Karpas-422 (cell line): ENCODE results near the gene PTGER1. TPM values are rescaled to one million over a fixed set of nuclear protein-coding genes. Genes with fewer than 3 reads are reported as not detected.
"Not testable (repeated sequence)": the region's sequence is repeated elsewhere in the genome, so short reads cannot be mapped to it uniquely, and the experiment has no call there.

Source experiments
- DNase-seq: peaks from one replicate; pipeline ENCODE4 v3.0.0-alpha.2; 2015
- H2AFZ ChIP-seq: fragments of 200-600 bp; sonication (generic); 2 replicates; pipeline ENCODE4 v1.6.1; 2014; ENCODE audit warnings: antibody characterized with exemption, low read length, mixed read lengths
- H3K27ac ChIP-seq: fragments of 200-600 bp; sonication (generic); 2 replicates; pipeline ENCODE4 v1.5.1; 2014; ENCODE audit warnings: mild to moderate bottlenecking, low read length, moderate library complexity
- H3K27me3 ChIP-seq: fragments of 200-600 bp; sonication (generic); 2 replicates; pipeline ENCODE4 v1.6.1; 2014; ENCODE audit warnings: low read length, mixed read lengths
- H3K36me3 ChIP-seq: fragments of 200-600 bp; sonication (generic); 2 replicates; pipeline ENCODE4 v1.6.1; 2014; ENCODE audit warnings: low read length, mixed read lengths; ENCODE audit not compliant: insufficient read depth
- H3K4me1 ChIP-seq: fragments of 200-600 bp; sonication (generic); 2 replicates; pipeline ENCODE4 v1.6.1; 2014; ENCODE audit warnings: mild to moderate bottlenecking, low read length, mixed read lengths
- H3K4me2 ChIP-seq: fragments of 200-600 bp; sonication (generic); 2 replicates; pipeline ENCODE4 v1.6.1; 2014; ENCODE audit warnings: low read length, low read depth, mild to moderate bottlenecking; ENCODE audit not compliant: poor library complexity, severe bottlenecking
- H3K4me3 ChIP-seq: fragments of 200-600 bp; sonication (generic); 2 replicates; pipeline ENCODE4 v1.5.1; 2014; ENCODE audit warnings: mild to moderate bottlenecking, antibody characterized with exemption, low read length, mixed read lengths
- H3K79me2 ChIP-seq: fragments of 200-600 bp; sonication (generic); 2 replicates; pipeline ENCODE4 v1.6.1; 2014; ENCODE audit warnings: mild to moderate bottlenecking, low read length, mixed read lengths
- H3K9ac ChIP-seq: fragments of 200-600 bp; sonication (generic); 2 replicates; pipeline ENCODE4 v1.6.0; 2014; ENCODE audit warnings: low read length
- H3K9me2 ChIP-seq: fragments of 200-600 bp; sonication (generic), shearing (Covaris generic); replicated peaks from 2 replicates; pipeline ENCODE4 v1.6.0; 2014; ENCODE audit warnings: mild to moderate bottlenecking, low read length, moderate library complexity; ENCODE audit not compliant: insufficient read depth
- H3K9me3 ChIP-seq: fragments of 300-700, 200-600 bp; sonication (generic); 2 replicates; pipeline ENCODE4 v1.6.1; 2014; ENCODE audit warnings: low read length, mixed read lengths
- H4K20me1 ChIP-seq: fragments of 200-600 bp; sonication (generic); 2 replicates; pipeline ENCODE4 v1.6.1; 2014; ENCODE audit warnings: mild to moderate bottlenecking, antibody characterized with exemption, low read length, low read depth; ENCODE audit not compliant: insufficient read depth
- total RNA-seq: library from RNA; depleted of rRNA; stranded (reverse); fragments of >200 nt; shearing (Covaris generic); gene quantifications from 2 replicates; pipeline ENCODE4 v1.2.3, GENCODE V29; 2014; ENCODE audit warnings: low replicate concordance

Gene PTGER1
- total RNA-seq, 1 experiment from 2014 or later = not detected

DNA sequence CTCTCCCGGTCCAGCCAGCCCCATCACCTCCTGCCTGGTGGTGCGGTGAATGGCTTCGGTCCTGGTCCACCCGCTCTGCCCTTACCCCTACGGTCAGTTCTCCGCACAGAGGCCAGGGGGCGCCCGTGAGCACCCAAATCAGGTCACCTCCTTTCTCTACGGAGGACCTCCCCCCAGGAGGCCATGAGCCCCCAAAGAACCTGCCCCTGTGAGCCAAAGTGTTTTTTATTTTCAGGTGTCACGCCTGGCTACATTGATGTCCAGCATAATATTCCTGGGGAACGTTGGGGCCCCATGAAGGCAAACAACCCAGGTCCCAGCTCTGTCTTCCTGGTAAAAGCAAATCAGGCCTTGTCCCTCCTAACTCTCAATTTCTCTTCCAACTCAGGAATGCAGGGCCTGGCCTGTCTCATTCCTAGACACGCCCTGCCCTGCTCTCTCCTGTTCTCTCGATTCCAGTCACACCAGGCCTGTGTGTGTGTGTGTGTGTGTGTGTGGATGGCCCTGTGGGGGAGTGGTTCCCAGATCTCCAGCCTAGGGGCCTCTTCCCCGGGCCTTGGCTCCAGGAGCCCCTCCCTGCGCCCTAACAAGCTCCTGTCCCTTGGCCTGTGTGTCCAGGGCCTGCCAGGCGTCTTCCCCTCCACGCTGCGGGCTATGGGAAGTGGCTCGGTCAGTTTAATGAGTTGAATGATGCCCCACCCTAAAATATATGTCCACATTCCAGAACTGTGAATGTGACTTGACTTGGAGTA is 30.5 kb upstream of the PTGER1 start:
- Histone ChIP-seq H3K9me3 (no peaks in the 10 kb centered on the region), H3K9me2 (no peaks in the 10 kb centered on the region), H3K4me2 (no peak overlapping the region), H3K27ac (no peak overlapping the region), H3K4me3 (no peak overlapping the region), H2AFZ (peak overlapping the region; percentile 73; the same call in 1 of the 2 replicates), H3K27me3 (no peaks in the 10 kb centered on the region), H3K4me1 (peaks cover 2% of the 10 kb centered on the region; the same call in 1 of the 2 replicates), H3K9ac (no peak overlapping the region), H4K20me1 (no peaks in the 10 kb centered on the region), H3K79me2 (no peaks in the 10 kb centered on the region), H3K36me3 (no peaks in the 10 kb centered on the region)
- DNase-seq = peak; percentile 86

DNA sequence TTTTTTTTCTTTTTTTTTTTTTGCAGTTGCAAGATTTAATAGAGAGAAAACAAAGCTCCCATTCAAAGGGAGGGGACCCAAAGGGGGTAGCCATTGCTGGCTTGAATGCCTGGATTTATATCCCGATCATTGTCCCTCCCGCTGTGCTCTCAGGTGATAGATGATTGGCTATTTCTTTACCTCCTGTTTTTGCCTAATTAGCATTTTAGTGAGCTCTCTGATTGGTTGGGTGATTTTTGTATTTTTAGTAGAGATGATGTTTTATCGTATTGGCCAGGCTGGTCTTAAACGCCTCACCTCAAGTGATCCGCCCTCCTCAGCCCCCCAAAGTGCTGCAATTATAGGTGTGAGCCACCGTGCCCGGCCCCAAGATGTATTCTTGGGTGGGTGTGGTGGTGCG is 29.4 kb upstream of the PTGER1 start:
- not testable (repeated sequence) for H3K9me2 ChIP-seq, H3K27me3 ChIP-seq, H3K9me3 ChIP-seq, H3K36me3 ChIP-seq, H3K4me3 ChIP-seq, H3K4me1 ChIP-seq, H4K20me1 ChIP-seq, H3K27ac ChIP-seq, H3K9ac ChIP-seq, DNase-seq, H3K4me2 ChIP-seq, H3K79me2 ChIP-seq, H2AFZ ChIP-seq

DNA sequence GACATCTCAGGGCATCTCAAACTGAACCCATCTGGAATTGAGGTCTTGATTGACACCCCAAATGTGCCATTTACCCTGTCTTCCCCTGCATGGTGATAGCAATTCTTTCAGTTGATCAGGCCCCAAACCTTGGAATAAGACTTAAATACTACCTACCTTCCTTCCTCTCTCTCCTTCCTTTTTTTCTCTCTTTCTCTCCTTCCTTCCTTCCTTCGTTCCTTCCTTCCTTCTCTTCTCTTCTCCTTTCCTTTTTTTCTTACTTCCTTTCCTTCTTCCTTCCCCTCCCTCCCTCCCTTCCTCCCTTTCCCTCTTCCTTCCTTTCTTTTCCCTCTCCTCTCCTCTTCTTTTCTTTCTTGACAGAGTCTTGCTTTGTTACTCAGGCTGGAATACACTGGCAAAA is 28.1 kb upstream of the PTGER1 start:
- no peaks in the 10 kb centered on the region for H3K36me3 ChIP-seq
- no peak overlapping the region for H3K9ac ChIP-seq
- H3K79me2 ChIP-seq = no peaks in the 10 kb centered on the region
- H3K9me3 ChIP-seq = no peaks in the 10 kb centered on the region
- H3K27ac ChIP-seq = no peak overlapping the region
- no peaks in the 10 kb centered on the region for H3K9me2 ChIP-seq
- no peak overlapping the region for H3K4me3 ChIP-seq
- no peak overlapping the region for H2AFZ ChIP-seq
- peaks cover 2% of the 10 kb centered on the region; the same call in 1 of the 2 replicates for H3K4me1 ChIP-seq
- H4K20me1 ChIP-seq = no peaks in the 10 kb centered on the region
- no peak overlapping the region for H3K4me2 ChIP-seq
- DNase-seq = no peak
- no peaks in the 10 kb centered on the region for H3K27me3 ChIP-seq

DNA sequence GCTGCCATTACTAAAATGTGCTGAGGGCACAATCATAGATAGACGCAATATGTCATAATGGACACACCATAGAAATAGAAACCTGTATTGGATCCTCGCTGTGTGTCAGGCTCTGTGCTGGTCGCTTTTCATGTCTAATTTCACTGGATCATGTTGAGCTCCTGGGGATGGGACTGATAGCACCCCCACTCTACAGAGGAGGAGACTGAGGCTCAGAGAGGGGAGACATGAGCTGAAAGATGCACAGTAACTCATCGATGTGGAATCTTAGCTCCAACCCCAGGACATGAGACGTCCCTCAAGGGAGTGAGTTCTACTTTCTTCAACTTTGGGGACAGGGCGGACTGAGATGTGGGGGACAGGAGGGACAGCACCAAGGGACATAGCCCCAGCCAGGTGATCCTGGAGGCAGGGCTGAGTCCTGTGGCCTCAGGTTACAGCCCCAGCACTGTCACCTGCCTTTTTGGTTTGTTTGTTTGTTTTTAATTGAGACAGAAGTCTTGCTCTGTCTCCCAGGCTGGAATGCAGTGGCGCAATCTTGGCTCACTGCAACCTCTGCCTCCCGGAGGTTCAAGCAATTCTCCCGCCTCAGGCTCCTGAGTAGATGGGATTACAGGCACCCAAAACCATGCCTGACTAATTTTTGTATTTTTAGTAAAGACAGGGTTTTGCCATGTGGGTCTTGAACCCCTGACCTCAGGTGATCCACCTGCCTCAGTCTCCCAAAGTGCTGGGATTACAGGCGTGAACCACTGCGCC is 27.4 kb upstream of the PTGER1 start:
- no peaks in the 10 kb centered on the region for H3K36me3 ChIP-seq
- H3K9ac ChIP-seq = no peak overlapping the region
- no peaks in the 10 kb centered on the region for H3K9me3 ChIP-seq
- no peak overlapping the region for H3K4me2 ChIP-seq
- H3K27ac ChIP-seq = no peak overlapping the region
- H3K27me3 ChIP-seq = no peaks in the 10 kb centered on the region
- H3K9me2 ChIP-seq = no peaks in the 10 kb centered on the region
- no peaks in the 10 kb centered on the region for H3K79me2 ChIP-seq
- peaks cover 2% of the 10 kb centered on the region; the same call in 1 of the 2 replicates for H3K4me1 ChIP-seq
- DNase-seq = no peak
- H3K4me3 ChIP-seq = no peak overlapping the region
- no peak overlapping the region for H2AFZ ChIP-seq
- H4K20me1 ChIP-seq = no peaks in the 10 kb centered on the region

DNA sequence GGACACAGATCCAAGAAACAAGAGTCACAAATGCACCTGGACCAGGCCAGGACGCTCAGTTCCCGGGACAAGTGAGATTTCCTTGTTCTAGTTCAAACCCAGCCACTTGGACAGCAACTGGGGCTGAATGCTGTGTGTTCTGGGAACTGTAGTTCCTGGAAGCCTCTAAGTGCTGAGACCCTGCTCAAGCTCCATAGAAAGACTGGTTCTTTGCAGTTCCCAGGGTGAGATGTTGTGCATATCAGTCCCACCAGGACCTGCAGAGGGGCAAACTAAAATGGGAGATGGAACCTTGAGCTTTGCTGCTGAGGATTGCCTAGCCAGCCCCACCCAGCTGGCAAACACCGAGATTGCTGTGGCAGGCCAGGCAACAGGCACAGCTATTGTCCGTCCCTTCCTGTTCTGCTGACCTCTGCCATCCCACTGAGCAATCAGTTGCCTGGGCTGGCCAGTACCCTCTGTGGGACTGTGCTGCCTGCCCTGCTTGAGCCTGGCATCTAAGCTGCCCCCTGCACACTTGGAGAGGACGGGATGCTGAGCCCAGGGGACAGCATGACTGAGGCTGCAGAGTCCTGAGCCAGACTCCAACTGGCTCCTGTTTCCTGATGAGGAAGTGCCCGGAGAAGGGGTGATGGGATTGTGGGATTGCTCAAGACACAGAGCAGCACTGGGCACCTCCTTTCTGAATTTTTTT is 22.2 kb upstream of the PTGER1 start:
- no peaks in the 10 kb centered on the region for H3K27me3 ChIP-seq
- no peaks in the 10 kb centered on the region for H3K9me3 ChIP-seq
- peak; percentile 37 for DNase-seq
- no peak overlapping the region for H3K27ac ChIP-seq
- H3K4me3 ChIP-seq = no peak overlapping the region
- no peaks in the 10 kb centered on the region for H4K20me1 ChIP-seq
- H3K79me2 ChIP-seq = no peaks in the 10 kb centered on the region
- no peak overlapping the region for H3K4me2 ChIP-seq
- H3K4me1 ChIP-seq = peaks cover 4% of the 10 kb centered on the region
- H2AFZ ChIP-seq = no peak overlapping the region
- no peak overlapping the region for H3K9ac ChIP-seq
- no peaks in the 10 kb centered on the region for H3K9me2 ChIP-seq
- H3K36me3 ChIP-seq = no peaks in the 10 kb centered on the region

DNA sequence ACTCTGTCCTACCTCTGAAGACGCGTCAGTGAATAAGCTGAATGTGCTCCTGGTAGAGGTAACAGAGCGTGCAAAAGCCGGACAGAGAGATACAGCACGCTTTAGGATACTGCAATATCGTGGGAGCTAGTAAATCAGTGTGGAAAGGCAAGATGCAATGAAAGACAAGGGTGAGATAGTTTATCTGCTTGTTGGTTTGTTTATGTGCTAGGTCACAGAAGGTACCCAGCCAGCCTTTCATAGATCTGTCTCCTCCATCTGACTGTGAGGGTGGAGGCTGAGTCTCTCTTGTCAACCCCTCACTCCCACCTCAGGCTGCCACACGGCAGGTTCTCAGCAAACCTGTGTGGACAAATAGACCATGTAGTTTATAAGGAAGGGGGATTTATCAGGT is 21.7 kb upstream of the PTGER1 start:
- Histone ChIP-seq H3K9me3 (no peaks in the 10 kb centered on the region), H2AFZ (no peak overlapping the region), H4K20me1 (no peaks in the 10 kb centered on the region), H3K4me1 (peaks cover 4% of the 10 kb centered on the region), H3K4me2 (no peak overlapping the region), H3K27me3 (no peaks in the 10 kb centered on the region), H3K9me2 (no peaks in the 10 kb centered on the region), H3K36me3 (no peaks in the 10 kb centered on the region), H3K27ac (no peak overlapping the region), H3K4me3 (no peak overlapping the region), H3K79me2 (no peaks in the 10 kb centered on the region), H3K9ac (no peak overlapping the region)
- DNase-seq = peak; percentile 40

DNA sequence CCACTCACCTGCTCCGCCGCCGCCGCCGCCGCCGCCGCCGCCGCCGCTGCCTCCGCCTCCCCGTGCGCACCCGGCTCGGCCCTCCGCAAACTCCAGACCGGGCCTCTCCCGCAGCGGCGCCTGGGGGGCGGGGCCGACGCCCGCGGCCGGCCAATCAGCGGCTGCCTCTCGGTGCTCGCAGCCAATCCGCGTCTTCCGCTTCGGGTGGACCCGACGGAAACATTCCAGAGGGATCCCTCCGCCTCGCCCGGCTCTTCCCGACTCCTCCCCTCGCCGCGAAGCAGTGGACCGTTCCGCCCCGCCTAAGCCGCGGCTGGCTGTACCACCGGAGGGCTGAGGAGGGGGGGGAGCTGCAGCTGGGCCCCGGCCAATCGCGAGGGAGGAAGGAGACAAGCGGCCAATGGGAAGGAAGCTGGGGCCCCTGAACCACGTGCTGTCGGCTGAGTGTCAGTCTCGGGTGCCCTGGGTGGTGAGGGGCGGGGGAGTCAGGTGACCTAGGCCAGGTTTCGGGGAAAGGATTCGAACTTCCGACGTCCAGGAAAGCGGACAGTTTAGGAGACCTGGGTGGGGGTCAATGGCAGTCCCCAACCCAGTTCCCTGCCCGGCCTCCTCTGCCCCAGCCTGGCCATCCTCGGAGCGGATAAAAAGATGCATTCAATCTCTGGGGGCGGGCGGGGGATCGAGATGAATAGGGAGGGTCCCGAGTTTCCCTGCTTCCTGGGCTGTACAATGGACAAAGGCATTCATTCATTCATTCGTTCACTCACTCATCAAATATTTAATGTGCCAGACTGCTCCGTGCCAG is 21.1 kb upstream of the PTGER1 start, which contains the start of gene GIPC1:
TSS of gene GIPC1 (minus strand) at position 99 of the 805 bp plus-strand sequence. CDS start 13,151 bp downstream, outside the sequence.
- H3K27ac ChIP-seq = no peak within 1 kb of the TSS
- no peaks in the 10 kb centered on the region for H3K36me3 ChIP-seq
- peak within 1 kb of the TSS; percentile 57; the same call in 1 of the 2 replicates for H3K4me3 ChIP-seq
- no peaks in the 10 kb centered on the region for H4K20me1 ChIP-seq
- no peaks in the 10 kb centered on the region for H3K27me3 ChIP-seq
- no peaks in the 10 kb centered on the region for H3K9me2 ChIP-seq
- H3K4me1 ChIP-seq = peaks cover 4% of the 10 kb centered on the region
- H3K9me3 ChIP-seq = no peaks in the 10 kb centered on the region
- peak within 1 kb of the TSS; percentile 47 for H3K4me2 ChIP-seq
- H3K9ac ChIP-seq = peak within 1 kb of the TSS; percentile 50
- DNase-seq = peak; percentile 81
- no peak within 1 kb of the TSS for H2AFZ ChIP-seq
- no peaks in the 10 kb centered on the region for H3K79me2 ChIP-seq
